ENCODE measurements around the gene TSPEAR.

DNA sequence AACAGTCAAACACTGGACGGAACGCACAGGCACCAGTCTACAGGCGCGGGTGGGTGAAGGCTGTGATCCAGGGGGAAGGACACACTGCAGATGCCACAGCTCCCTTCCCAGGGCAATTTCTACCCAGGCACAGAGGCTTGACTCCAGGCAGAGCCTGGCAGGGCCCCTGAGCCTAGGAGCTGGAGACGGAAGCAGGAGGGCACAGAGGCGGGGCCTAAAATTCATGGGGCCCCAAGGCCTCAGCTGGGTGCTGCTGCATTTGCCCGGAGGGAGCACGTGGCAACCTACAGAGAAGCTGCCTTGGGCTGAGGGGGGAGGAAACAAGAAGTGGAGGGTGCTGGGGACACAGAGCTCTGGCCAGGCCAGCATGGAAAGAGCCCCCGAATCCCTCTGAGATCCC is 49.0 kb upstream of the TSPEAR start:
- TF ChIP-seq, protein P1, sequence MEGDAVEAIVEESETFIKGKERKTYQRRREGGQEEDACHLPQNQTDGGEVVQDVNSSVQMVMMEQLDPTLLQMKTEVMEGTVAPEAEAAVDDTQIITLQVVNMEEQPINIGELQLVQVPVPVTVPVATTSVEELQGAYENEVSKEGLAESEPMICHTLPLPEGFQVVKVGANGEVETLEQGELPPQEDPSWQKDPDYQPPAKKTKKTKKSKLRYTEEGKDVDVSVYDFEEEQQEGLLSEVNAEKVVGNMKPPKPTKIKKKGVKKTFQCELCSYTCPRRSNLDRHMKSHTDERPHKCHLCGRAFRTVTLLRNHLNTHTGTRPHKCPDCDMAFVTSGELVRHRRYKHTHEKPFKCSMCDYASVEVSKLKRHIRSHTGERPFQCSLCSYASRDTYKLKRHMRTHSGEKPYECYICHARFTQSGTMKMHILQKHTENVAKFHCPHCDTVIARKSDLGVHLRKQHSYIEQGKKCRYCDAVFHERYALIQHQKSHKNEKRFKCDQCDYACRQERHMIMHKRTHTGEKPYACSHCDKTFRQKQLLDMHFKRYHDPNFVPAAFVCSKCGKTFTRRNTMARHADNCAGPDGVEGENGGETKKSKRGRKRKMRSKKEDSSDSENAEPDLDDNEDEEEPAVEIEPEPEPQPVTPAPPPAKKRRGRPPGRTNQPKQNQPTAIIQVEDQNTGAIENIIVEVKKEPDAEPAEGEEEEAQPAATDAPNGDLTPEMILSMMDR (IDR thresholded peaks at IDR 0.05), result no peak
- TF ChIP-seq EZH2 (IDR thresholded peaks at IDR 0.05; ENCODE audit: borderline replicate concordance, insufficient read depth, low read depth, low read length, poor library complexity, severe bottlenecking), result no peak

Measured in B cell (primary cell).